ENCODE data around the gene RUFY2.
"Not testable (repeated sequence)": the region's sequence is repeated elsewhere in the genome, so short reads cannot be mapped to it uniquely, and the experiment has no call there.

The RUFY2 gene

DNA sequence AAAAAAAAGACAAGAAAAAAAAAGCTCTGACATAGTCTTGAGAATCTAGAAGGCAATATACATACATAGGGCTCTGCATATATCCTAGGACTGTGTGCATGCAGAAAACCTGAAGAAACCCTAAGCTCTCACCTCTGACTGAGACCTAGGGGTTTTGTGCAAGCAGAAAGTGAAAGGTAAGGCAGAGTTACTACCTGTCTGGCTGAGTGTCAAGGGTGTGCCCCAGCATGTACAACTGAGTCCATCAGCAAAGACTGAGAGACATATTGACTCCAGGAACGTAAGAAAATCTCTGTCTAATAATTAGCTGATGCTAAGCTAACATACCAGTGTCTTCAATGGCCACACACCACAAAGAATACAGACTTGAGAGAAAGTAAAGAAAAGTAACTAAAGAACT is 91.5 kb downstream of the RUFY2 start:
- no peak overlapping the region for H3K27ac ChIP-seq (ENCODE audit: low read length)
- no peaks in the 10 kb centered on the region for H3K27me3 ChIP-seq (ENCODE audit: low read depth, low read length)
- TF ChIP-seq EZH2phosphoT487 (IDR thresholded peaks at IDR 0.05; ENCODE audit: low read depth): no peak
- no peak for TF ChIP-seq CTCF (IDR thresholded peaks at IDR 0.05; ENCODE audit: low read depth, low read length)
- no peaks in the 10 kb centered on the region for H4K20me1 ChIP-seq (ENCODE audit: insufficient read depth, low read length)
- H2AFZ ChIP-seq (ENCODE audit: low read depth, low read length): no peak overlapping the region
- H3K4me3 ChIP-seq (ENCODE audit: low read length): no peak overlapping the region
- H3K4me1 ChIP-seq (ENCODE audit: low read length): peaks cover 9% of the 10 kb centered on the region
- H3K79me2 ChIP-seq (ENCODE audit: low read length): no peaks in the 10 kb centered on the region
- no peak overlapping the region for H3K9ac ChIP-seq (ENCODE audit: low read length)
- no peak overlapping the region for H3K4me2 ChIP-seq (ENCODE audit: low read length)
- H3K9me3 ChIP-seq (ENCODE audit: insufficient read depth, low read length): no peaks in the 10 kb centered on the region
- peaks cover 3% of the 10 kb centered on the region for H3K36me3 ChIP-seq (replicated peaks; ENCODE audit: low read depth, low read length)

- not testable (repeated sequence) for H3K27me3 ChIP-seq (ENCODE audit: low read depth, low read length); H3K9me3 ChIP-seq (ENCODE audit: insufficient read depth, low read length); H2AFZ ChIP-seq (ENCODE audit: low read depth, low read length); H3K36me3 ChIP-seq (replicated peaks; ENCODE audit: low read depth, low read length); H3K9ac ChIP-seq (ENCODE audit: low read length); H3K4me1 ChIP-seq (ENCODE audit: low read length); H3K4me2 ChIP-seq (ENCODE audit: low read length); H3K27ac ChIP-seq (ENCODE audit: low read length); H3K4me3 ChIP-seq (ENCODE audit: low read length); H3K79me2 ChIP-seq (ENCODE audit: low read length); H4K20me1 ChIP-seq (ENCODE audit: insufficient read depth, low read length)
These were observed 92.1 kb downstream of the RUFY2 start for GRCh38 chr10:68314930-68315329.

- Histone ChIP-seq H3K9ac (ENCODE audit: low read length) (no peak overlapping the region), H3K27ac (ENCODE audit: low read length) (no peak overlapping the region), H3K4me2 (ENCODE audit: low read length) (no peak overlapping the region), H2AFZ (ENCODE audit: low read depth, low read length) (no peak overlapping the region), H4K20me1 (ENCODE audit: insufficient read depth, low read length) (no peaks in the 10 kb centered on the region), H3K4me1 (ENCODE audit: low read length) (peaks cover 14% of the 10 kb centered on the region), H3K79me2 (ENCODE audit: low read length) (no peaks in the 10 kb centered on the region), H3K9me3 (ENCODE audit: insufficient read depth, low read length) (no peaks in the 10 kb centered on the region), H3K4me3 (ENCODE audit: low read length) (no peak overlapping the region), H3K36me3 (replicated peaks; ENCODE audit: low read depth, low read length) (no peaks in the 10 kb centered on the region), H3K27me3 (ENCODE audit: low read depth, low read length) (no peaks in the 10 kb centered on the region)
- TF ChIP-seq EZH2phosphoT487 (IDR thresholded peaks at IDR 0.05; ENCODE audit: low read depth) (no peak), CTCF (IDR thresholded peaks at IDR 0.05; ENCODE audit: low read depth, low read length) (no peak)
These were observed 96.5 kb downstream of the RUFY2 start for GRCh38 chr10:68310531-68310930.

DNA sequence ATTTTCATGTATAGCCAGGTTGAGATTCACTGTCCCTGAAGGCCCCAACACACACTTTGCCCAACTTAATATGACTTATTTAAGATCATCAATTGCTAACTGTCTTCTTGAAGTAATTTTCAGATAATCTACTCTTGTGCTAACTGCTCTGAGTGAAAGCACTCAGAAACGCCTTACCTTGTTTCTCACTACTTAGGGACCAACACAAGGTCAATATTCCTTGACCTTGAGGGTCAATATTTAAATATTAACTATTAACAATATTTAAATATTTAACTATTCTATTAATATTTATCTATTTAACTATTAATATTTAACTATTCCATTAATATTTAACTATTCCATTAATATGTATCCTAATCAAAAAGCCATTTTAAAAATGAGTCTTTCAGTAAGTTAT is 101.2 kb downstream of the RUFY2 start:
- Histone ChIP-seq H3K4me2 (ENCODE audit: low read length) (no peak overlapping the region), H3K4me3 (ENCODE audit: low read length) (no peak overlapping the region), H3K4me1 (ENCODE audit: low read length) (peaks cover 19% of the 10 kb centered on the region), H3K36me3 (replicated peaks; ENCODE audit: low read depth, low read length) (no peaks in the 10 kb centered on the region), H3K27me3 (ENCODE audit: low read depth, low read length) (no peaks in the 10 kb centered on the region), H3K79me2 (ENCODE audit: low read length) (no peaks in the 10 kb centered on the region), H2AFZ (ENCODE audit: low read depth, low read length) (no peak overlapping the region), H3K27ac (ENCODE audit: low read length) (no peak overlapping the region), H4K20me1 (ENCODE audit: insufficient read depth, low read length) (no peaks in the 10 kb centered on the region), H3K9ac (ENCODE audit: low read length) (no peak overlapping the region), H3K9me3 (ENCODE audit: insufficient read depth, low read length) (no peaks in the 10 kb centered on the region)
- no peak for TF ChIP-seq CTCF (IDR thresholded peaks at IDR 0.05; ENCODE audit: low read depth, low read length)
- no peak for TF ChIP-seq EZH2phosphoT487 (IDR thresholded peaks at IDR 0.05; ENCODE audit: low read depth)

DNA sequence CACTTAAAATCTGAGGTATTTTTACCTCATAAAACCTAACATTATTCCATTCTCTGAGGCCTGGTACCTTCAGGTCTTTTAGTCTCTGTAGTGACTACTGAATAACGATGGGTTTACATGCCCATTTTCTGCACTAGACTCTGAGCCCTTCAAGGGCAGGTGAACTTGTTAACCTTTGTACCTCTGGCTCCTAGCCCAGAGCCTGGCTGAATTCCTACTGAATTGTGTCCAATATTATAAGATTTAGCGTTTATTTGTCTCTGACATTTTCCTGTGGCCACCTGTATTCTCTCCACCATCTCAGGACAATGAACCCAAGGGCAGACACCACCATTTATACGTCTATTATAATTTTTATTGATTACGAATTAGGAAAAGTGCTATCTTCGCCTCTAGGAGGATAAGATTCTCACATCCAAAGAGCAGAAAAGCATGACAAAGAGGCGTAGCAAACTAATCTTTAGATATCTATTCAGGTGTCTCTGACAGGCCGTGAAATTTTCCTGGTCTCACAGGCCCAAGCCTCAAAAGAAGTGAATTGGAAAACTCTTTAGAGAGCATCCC is 103.1 kb downstream of the RUFY2 start:
- Histone ChIP-seq H4K20me1 (ENCODE audit: insufficient read depth, low read length) (no peaks in the 10 kb centered on the region), H3K4me2 (ENCODE audit: low read length) (no peak overlapping the region), H3K4me3 (ENCODE audit: low read length) (no peak overlapping the region), H3K27ac (ENCODE audit: low read length) (no peak overlapping the region), H3K9ac (ENCODE audit: low read length) (no peak overlapping the region), H2AFZ (ENCODE audit: low read depth, low read length) (no peak overlapping the region), H3K79me2 (ENCODE audit: low read length) (no peaks in the 10 kb centered on the region), H3K36me3 (replicated peaks; ENCODE audit: low read depth, low read length) (no peaks in the 10 kb centered on the region), H3K27me3 (ENCODE audit: low read depth, low read length) (no peaks in the 10 kb centered on the region), H3K4me1 (ENCODE audit: low read length) (peaks cover 29% of the 10 kb centered on the region), H3K9me3 (ENCODE audit: insufficient read depth, low read length) (peaks cover 6% of the 10 kb centered on the region; the same call in 1 of the 2 replicates)
- TF ChIP-seq EZH2phosphoT487 (IDR thresholded peaks at IDR 0.05; ENCODE audit: low read depth) (no peak), CTCF (IDR thresholded peaks at IDR 0.05; ENCODE audit: low read depth, low read length) (no peak)
